Vagina (tissue), 2 donors: ENCODE data around the gene GNAT2.

ENCODE experiments used
- POLR2A ChIP-seq, 2 donors: fragments of 450-650 bp; IDR thresholded peaks; one replicate each; pipeline ENCODE4 v1.6.1; 2017; ENCODE audit warnings: antibody characterized with exemption in 2 of 2, mild to moderate bottlenecking in 2 of 2, moderate library complexity in 2 of 2
- POLR2AphosphoS5 ChIP-seq, 2 donors: sonication (generic); formaldehyde crosslinking; IDR thresholded peaks; one replicate each; pipeline ENCODE4 v1.9.0; 2017; ENCODE audit warnings: antibody characterized with exemption in 2 of 2, mild to moderate bottlenecking in 2 of 2, low read depth in 1 of 2; ENCODE audit not compliant: insufficient read depth in 1 of 2
- TF ChIP-seq, protein P1 (sequence below), 3 experiments: fragments of 450-650 bp in 2 of 3; fragments of 200-600 bp in 1 of 3; sonication (generic) in 1 of 3; IDR thresholded peaks; one replicate each; pipeline ENCODE4 v1.5.1; 2017 to 2019; ENCODE audit warnings: antibody characterized with exemption in 3 of 3, mild to moderate bottlenecking in 2 of 3, moderate library complexity in 2 of 3

DNA sequence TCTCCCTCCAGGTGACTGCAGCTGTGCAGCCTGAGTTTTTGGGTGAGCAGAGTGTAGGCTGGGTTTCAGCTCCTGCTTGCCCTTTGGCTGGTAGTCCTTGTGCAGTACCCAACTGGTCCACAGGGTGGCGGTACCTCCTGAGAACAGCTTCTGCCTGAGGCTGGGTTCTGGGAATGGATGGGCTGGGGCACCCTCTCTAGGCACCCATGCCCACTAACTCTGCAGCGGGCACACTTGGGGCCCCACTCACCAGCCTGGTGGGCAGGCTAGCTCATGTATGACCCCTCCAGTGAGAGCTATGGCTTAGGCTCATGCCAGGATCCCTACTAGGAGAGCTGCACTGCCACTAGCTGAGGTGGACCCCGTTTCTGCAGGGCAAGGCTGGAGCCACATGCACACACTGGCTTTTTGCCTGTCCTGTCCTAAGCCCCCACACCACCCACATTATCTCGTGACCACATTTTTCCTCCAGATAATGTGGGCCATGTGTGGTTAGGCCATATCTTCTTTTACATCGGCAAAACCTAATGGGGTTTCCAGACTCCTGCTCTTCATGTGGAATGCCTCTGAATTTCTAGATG is 21.0 kb upstream of the GNAT2 start:
- TF ChIP-seq, protein P1, sequence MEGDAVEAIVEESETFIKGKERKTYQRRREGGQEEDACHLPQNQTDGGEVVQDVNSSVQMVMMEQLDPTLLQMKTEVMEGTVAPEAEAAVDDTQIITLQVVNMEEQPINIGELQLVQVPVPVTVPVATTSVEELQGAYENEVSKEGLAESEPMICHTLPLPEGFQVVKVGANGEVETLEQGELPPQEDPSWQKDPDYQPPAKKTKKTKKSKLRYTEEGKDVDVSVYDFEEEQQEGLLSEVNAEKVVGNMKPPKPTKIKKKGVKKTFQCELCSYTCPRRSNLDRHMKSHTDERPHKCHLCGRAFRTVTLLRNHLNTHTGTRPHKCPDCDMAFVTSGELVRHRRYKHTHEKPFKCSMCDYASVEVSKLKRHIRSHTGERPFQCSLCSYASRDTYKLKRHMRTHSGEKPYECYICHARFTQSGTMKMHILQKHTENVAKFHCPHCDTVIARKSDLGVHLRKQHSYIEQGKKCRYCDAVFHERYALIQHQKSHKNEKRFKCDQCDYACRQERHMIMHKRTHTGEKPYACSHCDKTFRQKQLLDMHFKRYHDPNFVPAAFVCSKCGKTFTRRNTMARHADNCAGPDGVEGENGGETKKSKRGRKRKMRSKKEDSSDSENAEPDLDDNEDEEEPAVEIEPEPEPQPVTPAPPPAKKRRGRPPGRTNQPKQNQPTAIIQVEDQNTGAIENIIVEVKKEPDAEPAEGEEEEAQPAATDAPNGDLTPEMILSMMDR (IDR thresholded peaks at IDR 0.05), result peak; percentile 69 to 90 (median 81)
- TF ChIP-seq POLR2A (IDR thresholded peaks at IDR 0.05) (no peak), POLR2AphosphoS5 (IDR thresholded peaks at IDR 0.05; ENCODE audit: insufficient read depth in 1 of 2, low read depth in 1 of 2) (no peak)
